NCI-H1694 treated with DMSO at 0.1 percent for 48 hours (cell line): ENCODE measurements around the gene DHX58.

Experiments
- DNase-seq: peaks from one replicate; lab custom pipeline; 2025; lab: John Stamatoyannopoulos, UW

Gene DHX58

DNA sequence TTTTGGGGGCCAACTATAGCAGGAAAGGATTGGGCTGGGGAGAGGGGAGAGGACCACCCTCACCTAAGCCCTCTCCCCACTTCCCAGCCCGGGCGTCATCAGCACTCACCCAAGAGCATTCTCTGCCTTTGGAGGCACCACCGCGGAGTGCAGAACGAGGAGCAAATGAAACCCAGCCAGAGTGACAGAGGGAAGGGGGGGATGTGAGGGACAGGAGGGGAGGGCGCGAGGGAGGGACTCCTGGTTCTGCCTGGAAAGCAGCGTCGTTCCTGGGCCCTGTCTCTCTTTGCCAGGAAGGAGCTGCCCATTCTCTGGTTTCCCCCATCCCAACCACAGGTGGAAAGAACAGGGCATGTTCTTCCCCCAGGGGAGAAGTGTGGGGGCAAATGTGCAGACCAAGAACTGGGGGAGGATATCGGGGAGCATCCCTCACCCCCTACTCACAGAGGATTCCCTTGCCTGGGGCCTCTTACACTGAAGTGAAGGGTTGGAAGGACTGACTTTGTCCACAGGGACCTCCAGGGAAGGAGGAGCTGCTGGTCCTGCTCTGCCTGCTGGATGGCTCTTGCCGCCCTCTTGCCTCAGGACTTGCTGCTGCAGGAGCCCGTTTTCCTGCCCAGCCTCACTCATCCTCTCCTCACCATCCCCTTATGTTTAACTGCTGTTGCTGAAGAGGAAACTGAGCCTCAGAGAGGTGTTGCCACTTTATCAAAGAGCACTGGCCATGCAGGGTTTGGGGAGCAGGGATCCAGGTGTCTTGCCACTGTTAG lies 58.6 kb downstream of the DHX58 start:
- peak; percentile 30 for DNase-seq

DNA sequence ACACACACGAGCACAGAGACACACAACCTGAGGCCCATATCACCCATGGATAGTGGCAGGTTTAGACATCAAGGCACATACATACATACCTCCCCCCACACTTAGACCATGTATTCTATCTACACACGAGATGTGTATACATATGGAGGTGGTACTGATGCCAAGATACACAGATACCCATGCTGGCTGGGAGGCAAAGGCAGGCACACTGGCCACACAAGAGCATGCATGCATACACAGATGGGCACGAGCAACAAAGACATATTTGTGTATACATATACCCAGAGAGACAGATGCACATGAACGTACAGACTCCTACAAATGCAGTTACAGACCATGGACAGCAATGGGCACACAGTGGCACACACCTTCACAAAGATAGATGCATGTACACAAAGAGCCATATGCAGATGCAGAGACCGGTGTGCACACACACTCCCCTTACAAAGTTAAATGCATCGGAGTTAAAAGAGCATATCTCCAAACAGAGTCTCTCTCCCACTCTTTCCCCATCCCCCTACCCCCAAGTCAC lies 60.1 kb downstream of the DHX58 start:
- DNase-seq: peak; percentile 38

DNA sequence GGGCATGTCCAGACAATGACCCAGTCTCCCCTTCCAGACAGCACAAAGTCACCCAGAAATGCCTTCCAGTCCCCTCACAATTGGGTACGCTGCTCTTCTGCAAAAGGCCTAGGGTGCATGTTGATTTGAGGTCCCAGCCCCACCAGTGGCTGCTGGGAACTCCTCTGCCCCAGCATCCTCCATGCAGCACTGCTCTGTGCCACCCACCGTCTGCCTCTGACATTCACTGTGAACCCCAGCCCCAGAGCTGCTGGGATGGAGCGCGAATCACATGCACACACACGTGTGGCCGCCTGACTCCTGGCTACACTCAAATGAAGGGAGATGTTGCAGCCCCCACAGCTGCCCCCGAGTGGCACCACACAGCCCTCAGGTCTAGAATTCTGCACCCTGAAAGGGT lies 60.9 kb downstream of the DHX58 start:
- no peak for DNase-seq
